Fibroblast of upper back skin (primary cell): ENCODE data around the gene ZFP36.

Experiments used
- DNase-seq: peaks from one replicate; pipeline ENCODE4 v3.0.0-alpha.2; 2013

The ZFP36 gene

DNA sequence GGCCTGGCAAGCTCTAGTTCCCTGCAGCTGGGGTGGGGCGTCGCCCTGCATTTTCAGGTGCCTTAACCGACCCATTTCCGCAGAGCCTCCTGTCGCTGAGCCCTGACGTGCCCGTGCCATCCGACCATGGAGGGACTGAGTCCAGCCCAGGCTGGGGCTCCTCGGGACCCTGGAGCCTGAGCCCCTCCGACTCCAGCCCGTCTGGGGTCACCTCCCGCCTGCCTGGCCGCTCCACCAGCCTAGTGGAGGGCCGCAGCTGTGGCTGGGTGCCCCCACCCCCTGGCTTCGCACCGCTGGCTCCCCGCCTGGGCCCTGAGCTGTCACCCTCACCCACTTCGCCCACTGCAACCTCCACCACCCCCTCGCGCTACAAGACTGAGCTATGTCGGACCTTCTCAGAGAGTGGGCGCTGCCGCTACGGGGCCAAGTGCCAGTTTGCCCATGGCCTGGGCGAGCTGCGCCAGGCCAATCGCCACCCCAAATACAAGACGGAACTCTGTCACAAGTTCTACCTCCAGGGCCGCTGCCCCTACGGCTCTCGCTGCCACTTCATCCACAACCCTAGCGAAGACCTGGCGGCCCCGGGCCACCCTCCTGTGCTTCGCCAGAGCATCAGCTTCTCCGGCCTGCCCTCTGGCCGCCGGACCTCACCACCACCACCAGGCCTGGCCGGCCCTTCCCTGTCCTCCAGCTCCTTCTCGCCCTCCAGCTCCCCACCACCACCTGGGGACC is 1.2 kb downstream of the ZFP36 start:
- no peak for DNase-seq

DNA sequence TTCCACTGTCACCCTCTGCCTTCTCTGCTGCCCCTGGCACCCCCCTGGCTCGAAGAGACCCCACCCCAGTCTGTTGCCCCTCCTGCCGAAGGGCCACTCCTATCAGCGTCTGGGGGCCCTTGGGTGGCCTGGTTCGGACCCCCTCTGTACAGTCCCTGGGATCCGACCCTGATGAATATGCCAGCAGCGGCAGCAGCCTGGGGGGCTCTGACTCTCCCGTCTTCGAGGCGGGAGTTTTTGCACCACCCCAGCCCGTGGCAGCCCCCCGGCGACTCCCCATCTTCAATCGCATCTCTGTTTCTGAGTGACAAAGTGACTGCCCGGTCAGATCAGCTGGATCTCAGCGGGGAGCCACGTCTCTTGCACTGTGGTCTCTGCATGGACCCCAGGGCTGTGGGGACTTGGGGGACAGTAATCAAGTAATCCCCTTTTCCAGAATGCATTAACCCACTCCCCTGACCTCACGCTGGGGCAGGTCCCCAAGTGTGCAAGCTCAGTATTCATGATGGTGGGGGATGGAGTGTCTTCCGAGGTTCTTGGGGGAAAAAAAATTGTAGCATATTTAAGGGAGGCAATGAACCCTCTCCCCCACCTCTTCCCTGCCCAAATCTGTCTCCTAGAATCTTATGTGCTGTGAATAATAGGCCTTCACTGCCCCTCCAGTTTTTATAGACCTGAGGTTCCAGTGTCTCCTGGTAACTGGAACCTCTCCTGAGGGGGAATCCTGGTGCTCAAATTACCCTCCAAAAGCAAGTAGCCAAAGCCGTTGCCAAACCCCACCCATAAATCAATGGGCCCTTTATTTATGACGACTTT is 2.0 kb downstream of the ZFP36 start:
- no peak for DNase-seq

DNA sequence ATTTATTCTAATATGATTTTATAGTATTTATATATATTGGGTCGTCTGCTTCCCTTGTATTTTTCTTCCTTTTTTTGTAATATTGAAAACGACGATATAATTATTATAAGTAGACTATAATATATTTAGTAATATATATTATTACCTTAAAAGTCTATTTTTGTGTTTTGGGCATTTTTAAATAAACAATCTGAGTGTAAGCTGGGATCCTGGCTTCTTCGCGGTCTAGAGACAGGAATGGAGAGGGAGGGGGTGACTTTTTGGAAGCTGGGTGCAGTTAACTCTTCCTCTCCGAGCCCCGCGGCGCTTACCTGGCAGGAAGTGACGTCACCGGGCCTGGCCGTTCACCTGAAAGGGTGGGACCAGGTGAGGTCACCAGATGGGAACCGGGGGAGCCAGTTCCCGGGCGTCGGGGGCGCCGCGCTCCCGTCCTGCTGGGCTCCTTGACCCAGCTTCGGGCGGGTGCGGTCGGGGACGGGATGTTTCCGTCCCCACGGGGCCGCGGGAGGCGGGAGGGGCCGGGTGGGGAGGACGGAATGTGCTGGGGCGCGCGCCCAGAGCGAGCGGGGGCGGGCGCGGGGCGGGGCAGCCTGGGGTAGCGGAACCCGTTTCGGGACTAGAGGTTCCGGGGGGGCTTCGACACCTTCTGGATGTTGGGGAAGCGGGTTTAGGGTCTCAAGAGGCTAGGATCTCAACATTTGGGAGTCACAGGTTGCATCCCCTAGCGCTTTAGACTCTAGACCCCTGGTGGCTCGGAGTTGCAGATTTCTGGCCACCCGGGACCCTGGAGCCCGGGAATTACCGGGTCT is 2.8 kb downstream of the ZFP36 start:
- peak; percentile 59 for DNase-seq

DNA sequence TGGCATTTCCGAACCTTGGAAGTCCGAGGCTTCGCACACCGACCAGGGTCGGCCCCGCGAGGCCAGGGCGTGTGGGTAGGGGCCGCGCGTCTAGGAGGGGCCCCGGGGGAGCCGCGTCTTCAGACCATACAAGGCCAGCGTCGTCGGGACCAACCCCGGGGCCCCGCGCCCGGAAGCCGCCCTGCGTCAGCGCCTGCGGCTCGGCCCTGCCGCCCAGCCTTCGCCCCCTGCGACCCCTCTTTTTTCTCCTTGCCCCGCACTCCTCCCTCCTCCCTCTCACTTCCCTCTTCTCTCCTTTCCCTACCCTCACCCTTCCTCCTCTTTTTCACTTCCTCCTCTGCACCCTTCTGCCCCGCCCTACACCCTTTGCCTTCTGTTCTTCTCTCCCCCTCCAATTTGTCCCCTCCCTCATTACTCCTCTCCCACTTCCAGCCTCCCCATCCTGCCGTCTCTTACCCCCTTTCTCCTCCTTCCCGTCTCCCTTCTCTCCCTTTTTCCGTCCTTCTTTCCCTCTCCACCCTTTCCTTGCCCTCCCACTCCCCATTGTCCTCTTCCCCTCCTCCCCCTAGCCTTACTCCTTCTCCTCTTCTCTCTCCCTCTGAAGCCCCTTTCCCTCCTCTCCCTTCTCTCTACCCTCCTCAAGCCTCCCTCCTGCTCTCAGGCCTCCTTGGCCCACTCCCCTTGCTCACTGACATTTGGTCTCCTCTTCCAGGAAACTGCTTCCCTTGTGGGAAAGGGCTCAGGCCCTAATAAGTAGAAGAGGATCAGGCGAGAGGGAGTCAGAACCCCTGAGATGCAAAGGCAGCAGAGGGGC is 3.6 kb downstream of the ZFP36 start:
- peak; percentile 57 for DNase-seq

DNA sequence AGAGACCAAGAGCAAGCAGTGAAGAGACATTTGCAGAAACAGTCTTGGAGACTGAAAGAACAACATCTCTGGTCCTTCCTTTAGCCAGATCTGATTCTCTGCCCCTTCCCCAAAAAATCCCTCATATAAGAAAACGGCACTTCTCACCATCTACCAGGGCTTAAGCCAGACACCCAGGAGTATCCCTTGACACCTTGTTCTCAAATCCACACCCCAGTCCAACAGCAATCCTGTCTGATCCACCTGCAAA is 4.1 kb downstream of the ZFP36 start:
- no peak for DNase-seq

DNA sequence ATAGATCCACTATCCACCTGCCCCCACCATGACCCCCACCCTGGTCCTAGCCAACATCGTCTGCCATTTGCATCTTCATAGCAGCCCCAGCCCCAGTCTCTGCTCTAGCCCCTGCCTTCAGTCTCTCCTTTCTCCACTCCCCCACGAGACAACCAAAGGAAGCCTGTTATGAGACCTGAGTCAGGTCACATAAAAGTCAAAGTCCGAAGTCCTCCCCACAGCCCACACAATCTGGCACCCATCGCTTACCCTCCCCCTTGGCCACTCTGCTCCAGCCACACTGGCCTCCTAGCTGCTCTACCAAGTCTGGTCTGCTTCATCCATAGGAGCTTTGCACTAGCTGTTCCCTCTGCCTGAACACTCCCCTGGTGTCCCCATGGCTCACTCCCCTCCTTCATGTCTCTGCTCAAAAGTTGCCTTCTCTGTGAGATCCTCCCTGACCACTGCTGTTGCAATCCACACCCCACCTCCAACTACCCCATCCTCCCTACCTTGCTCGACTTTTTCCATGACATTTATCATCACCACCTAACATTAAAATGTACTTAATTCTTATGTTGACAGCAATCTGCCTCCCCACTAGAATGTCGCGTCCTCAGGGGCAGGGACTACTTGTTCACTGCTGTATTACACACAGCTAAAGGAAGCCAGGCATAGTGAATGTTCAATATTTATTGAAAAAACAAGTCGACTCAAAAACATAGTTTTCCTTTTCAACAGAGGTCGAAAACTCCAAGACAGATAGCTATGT is 4.6 kb downstream of the ZFP36 start:
- DNase-seq = no peak

DNA sequence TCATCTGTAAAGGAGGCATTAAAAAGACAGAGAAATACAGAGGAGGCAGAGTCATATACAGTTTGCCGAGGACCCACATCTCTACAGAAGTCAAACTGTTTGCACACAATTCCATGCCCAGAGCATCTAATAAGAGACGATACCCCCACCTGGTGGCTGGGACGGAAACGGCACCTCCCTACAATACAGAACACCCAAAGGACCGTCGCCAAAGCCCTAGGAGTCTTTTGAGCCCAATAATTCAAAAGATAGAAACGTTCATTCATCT is 5.1 kb downstream of the ZFP36 start:
- DNase-seq = peak; percentile 92

DNA sequence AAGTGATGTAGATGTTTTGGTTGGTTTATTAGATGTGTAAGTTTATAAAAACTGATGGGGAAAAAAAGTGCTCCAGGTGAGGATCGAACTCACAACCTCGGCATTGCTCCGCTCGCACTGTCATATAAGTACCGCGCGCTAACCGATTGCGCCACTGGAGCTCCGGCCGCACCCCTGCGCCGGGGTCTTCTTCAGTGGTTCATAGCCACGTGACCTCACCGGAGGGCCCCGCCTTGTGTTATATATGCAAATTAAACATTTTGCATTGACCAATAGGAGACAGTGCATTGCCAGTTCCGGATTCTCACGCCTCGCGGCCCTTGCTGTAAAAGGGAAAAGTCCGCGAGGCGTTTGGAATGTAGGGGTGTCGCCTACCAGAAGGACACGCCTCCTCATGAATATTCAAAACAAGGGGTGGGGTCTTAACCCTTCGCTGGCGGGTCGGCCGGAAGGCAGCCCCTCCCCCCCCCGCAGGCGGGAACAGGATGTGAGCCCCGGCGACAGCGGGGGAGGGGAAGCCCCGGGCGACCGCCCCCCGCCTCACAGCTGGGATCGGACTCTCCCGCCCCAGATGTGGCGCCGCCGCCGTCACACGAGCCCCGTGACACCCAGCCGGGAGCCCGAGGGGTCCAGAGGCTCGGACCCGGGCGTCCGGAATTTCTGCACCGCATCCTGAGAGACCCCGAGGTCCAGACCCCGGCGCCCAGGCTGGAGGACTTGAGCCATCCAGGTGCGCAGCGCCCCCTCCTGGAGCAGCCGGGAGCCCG is 5.6 kb downstream of the ZFP36 start, which contains the start of gene PLEKHG2:
TSS of gene PLEKHG2 (plus strand) at position 570 of the 767 bp plus-strand sequence. CDS start 1,418 bp downstream, outside the sequence.
- DNase-seq = peak; percentile 100

DNA sequence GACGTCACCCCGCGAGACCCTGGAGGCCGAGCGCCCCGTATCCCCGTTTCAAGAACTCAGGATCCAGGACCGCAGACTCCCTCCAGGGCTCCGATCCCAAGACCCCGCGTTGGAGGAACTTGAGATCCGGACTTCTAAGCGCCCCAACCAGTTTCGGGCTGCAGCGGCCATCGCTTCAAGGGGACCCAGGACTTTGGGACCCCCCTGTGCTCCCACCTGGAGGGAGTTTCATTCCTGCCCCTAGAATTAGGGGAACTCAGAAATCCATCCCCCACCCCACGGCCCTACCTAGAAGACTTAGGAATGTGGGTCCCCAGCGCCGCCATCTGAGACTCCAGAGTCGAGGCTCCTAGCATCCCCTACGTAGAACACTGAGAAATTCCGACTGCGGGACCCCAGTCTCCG is 6.2 kb downstream of the ZFP36 start:
- no peak for DNase-seq

DNA sequence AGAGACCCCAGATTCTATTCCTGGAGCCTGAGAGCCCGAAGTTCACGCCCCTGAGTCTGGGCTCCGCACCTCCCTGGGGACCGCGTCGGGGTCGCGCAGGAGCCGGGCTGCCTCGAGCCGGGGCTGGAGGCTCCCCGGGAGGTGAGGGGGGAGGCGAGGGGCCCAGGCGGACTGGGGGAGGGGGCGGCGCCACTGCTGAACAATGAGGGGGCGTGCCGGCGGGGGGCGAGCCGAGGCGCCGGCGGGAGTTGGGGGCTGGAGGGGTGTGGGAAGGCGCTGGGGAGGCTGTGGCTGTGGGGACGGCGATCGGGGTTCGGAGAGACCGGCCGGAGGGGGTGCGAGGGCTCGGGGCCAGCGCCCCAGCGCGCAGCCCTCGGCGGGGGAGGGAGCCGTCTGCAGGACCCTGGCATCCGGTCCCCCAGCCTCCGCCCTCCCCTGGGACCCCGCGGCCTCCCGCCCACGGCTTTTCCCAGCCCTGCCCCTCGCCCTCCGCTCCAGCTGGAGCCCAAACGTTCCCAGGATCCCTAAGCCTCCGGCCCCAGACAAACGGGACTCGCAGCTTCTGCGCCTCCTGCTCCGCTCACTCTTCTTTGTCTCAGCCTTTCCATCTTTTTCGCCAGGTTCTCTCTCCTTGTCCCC is 6.7 kb downstream of the ZFP36 start:
- peak; percentile 64 for DNase-seq

DNA sequence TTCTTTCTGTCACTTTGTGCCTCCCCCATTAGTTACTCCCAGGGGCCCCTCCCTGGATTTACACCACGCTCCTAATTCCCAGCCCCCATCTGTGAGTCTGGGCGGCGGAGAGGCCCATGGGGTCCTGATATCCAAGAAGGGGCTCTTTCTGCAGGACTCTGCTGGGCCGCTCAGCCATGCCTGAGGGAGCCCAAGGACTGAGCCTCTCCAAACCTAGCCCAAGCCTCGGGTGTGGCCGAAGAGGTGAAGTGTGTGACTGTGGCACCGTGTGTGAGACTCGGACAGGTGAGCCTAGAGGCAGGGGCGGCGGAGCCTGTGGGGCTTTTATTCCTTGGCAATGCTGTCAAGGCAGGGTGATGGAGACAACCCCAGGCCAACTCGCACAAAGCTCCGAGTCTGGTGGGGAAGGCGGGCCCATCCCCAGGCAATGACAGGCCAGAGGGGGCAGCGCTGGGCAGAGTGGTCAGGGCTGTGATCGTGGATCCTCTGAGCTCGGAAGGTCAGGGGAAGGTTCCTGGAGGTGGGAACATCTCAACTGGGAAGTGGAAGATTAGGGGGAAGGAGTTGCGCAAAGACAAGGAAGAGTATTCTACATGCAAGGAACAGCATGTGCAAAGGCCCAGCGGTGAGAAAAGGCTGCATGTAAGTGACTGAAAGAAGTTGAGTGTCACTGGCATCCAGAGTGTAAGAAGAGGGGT is 7.4 kb downstream of the ZFP36 start:
- DNase-seq = no peak

DNA sequence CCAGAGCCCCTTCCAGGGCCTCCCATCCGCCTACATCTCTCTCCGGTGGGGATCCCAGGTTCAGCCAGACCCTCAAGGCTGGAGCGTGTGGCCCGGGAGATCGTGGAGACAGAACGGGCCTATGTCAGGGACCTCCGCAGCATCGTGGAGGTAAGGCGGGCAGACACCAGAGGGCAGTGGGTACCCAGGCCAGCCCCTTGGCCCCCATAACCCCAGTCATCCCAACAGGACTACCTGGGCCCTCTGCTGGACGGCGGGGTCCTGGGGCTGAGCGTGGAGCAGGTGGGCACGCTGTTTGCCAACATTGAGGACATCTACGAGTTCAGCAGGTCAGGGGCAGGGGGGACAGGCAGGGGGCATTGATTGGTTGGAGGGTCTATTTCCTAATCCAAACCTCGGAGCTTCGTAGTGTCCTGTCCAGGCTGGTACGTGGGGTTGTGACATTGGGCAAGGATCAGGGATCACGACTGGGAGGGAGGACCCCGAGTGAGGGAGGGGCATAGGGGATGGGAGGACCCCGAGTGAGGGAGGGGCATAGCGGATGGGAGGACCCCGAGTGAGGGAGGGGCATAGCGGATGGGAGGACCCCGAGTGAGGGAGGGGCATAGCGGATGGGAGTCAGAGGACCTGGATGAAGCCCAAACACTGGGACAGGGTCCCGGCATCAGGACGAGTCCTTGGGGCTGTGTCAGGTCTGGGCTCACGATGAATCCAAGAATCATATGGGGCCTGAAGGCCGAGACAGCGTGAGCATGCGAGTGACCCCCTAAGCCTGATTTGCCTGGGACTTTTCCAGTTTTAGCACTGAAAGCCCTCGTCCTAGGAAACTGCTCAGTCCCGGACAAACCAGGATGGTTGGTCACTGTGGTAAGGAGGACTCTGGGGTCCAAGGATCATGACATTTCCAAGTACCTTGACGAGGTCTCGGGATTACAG is 8.7 kb downstream of the ZFP36 start:
- DNase-seq = no peak

DNA sequence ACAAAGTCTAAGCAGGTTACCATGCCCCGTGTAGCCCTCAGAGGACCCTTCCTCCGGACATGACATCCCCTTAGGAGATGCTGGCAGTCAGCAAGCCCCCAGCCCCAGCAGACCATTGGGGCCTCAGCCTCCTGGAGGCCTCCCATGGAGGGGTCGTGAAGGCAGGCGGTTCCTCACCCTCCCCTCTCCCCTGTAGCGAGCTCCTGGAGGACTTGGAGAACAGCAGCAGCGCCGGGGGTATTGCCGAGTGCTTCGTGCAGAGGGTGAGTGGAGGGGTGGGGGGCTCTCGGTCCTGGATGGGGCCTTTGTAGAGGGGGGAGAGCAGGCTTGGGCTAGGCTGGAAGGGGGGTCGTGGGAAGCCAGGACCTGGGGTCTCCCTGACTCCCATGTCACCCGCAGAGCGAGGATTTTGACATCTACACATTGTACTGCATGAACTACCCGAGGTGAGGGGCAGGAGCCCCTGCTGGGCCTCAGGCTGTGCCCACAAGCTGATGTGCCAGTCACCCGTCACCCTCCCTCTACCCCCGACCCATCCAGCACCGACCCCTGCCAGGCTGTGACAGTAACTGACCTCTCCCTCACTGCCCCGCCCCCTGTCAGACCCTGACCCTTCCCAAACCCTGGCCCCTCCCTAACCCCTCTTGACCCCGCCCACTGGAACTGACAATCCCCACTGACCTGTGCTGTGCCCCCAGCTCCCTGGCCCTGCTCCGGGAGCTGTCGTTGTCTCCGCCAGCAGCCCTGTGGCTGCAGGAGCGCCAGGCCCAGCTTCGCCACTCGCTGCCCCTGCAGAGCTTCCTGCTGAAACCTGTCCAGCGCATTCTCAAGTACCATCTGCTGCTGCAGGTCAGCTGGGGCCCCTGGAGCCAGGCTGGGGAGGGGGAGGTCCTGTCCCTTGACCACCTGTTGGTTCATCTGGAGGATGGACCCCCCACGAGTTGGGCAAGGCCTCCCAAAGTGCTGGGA is 9.8 kb downstream of the ZFP36 start:
- no peak for DNase-seq

DNA sequence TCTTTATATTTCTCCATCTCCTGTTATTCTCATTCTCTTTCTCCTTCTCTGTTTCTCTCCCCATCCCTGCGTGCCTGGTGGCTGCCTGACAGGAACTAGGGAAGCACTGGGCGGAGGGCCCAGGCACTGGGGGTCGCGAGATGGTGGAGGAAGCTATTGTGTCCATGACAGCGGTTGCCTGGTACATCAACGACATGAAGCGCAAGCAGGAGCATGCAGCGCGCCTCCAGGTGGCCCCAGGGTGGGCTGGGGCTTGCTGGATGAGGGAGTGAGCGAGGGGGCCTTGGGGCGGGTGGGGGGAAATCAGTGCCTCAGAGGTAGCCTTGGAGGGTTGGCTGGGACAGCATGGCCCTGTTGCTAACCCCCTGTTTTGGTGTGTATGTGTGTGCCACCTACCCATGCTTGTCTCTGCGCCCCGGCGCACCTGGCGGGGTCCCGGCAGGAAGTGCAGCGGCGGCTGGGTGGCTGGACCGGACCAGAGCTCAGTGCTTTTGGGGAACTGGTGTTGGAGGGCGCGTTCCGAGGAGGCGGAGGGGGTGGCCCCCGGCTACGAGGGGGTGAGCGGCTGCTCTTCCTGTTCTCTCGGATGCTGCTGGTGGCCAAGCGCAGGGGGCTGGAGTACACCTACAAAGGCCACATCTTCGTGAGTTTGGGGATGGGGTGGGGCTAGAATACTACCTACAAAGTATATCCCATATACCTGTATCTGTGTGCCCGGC is 11.0 kb downstream of the ZFP36 start:
- no peak for DNase-seq

DNA sequence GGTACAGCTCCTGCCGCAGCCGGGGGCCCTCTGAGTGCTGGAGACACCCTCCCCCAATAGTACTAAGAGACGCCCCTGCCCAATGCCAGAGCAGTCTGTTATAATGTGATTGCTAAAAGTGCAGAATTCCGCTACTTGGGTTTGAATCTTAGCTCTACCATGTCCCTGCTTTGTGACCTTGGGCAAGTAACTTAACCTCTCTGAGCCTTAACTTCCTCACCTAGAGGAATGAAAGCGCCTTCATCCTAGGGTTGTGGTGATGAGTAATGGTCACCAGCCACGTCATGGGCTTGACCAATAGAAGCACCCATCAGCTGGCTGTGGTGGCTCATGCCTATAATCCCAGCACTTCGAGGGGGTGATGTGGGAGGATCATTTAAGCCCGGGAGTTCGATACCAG is 12.4 kb downstream of the ZFP36 start:
- no peak for DNase-seq

DNA sequence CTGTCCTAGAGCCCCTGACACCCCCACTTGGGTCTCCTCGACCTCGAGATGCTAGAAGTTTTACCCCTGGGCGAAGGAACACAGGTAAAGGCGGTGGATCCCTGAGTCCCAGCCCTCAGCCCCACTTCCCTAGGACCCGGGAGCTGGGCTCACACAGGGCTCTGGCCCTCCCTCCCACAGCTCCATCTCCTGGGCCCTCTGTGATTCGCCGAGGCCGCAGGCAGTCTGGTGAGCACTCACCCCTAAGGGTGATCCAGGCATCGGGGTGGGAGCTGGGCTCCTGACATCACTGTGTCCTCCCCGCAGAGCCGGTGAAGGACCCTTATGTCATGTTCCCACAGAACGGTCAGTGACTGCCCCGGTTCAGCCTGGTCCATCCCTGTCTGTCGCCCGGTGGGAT is 14.1 kb downstream of the ZFP36 start:
- DNase-seq = no peak

DNA sequence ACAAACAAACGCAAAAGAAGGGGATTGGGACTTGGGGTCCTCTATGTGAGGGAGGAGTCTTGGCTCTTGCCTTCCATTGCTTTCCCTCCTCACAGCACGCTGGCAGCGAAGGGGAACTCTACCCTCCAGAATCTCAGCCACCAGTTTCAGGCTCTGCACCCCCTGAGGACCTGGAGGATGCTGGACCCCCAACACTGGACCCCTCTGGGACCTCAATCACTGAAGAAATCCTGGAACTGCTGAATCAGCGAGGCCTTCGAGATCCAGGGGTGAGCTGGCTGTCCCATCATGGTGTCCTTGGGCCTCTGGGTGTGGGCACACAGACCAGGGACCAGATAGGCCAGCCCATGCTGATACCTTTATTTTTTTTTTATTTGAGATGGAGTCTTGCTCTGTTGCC is 15.4 kb downstream of the ZFP36 start:
- no peak for DNase-seq
